BLaER1 treated with 17β-estradiol and CSF1 and Interleukin-3, amounts not matched to agents 10 nM and 100 nM (cell line): ENCODE results near the gene SPHK1.

Experiments
- H3K27ac ChIP-seq, 11 experiments: shearing (Covaris generic); formaldehyde crosslinking; 2 replicates each; pipeline ENCODE4 v1.8.1; 2022
- H3K27me3 ChIP-seq, 11 experiments: shearing (Covaris generic); formaldehyde crosslinking; 2 replicates each; pipeline ENCODE4 v1.8.1; 2022
- H3K36me3 ChIP-seq, 11 experiments: shearing (Covaris generic); formaldehyde crosslinking; 2 replicates each; pipeline ENCODE4 v1.8.1; 2022
- H3K4me1 ChIP-seq, 10 experiments: shearing (Covaris generic); formaldehyde crosslinking; 2 replicates each; pipeline ENCODE4 v1.8.1; 2022
- H3K4me2 ChIP-seq, 11 experiments: shearing (Covaris generic); formaldehyde crosslinking; 2 replicates each; pipeline ENCODE4 v1.8.1; 2022
- H3K4me3 ChIP-seq, 10 experiments: shearing (Covaris generic); formaldehyde crosslinking; 2 replicates each; pipeline ENCODE4 v1.8.1; 2022
- H3K9ac ChIP-seq, 11 experiments: shearing (Covaris generic); formaldehyde crosslinking; 2 replicates each; pipeline ENCODE4 v1.8.1; 2022
- H3K9me3 ChIP-seq, 11 experiments: shearing (Covaris generic); formaldehyde crosslinking; replicated peaks in 1 of 11; 2 replicates each; pipeline ENCODE4 v1.8.1; 2022
- H4K20me1 ChIP-seq, 11 experiments: shearing (Covaris generic); formaldehyde crosslinking; 2 replicates each; pipeline ENCODE4 v1.8.1; 2022
- Cebpa-rat ChIP-seq, 11 experiments: shearing (Covaris generic); IDR thresholded peaks; 2 replicates each; pipeline ENCODE4 v1.8.1; 2022

Gene SPHK1

GRCh38 chr17:76426853-76427252 lies 42.4 kb downstream of the SPHK1 start:
- TF ChIP-seq Cebpa-rat (IDR thresholded peaks at IDR 0.05): no peak
- peak overlapping the region; percentile 43 to 85 (median 68); a peak in 15 of 22 replicates for H3K4me2 ChIP-seq
- peak overlapping the region in 4 of 11 experiments; percentile 9 to 52 (median 26); a peak in 4 of 22 replicates for H3K27ac ChIP-seq
- peaks cover 0 to 10% (median under 1%) of the 10 kb centered on the region in 11 experiments; a peak in 6 of 22 replicates for H3K9me3 ChIP-seq
- no peak overlapping the region for H3K9ac ChIP-seq
- H3K4me1 ChIP-seq: peaks cover 36 to 56% (median 47%) of the 10 kb centered on the region in 10 experiments
- H3K27me3 ChIP-seq: no peaks in the 10 kb centered on the region
- H3K36me3 ChIP-seq: peaks cover 7 to 26% (median 19%) of the 10 kb centered on the region in 11 experiments; a peak in 18 of 22 replicates
- H4K20me1 ChIP-seq: peaks cover 21 to 90% (median 35%) of the 10 kb centered on the region in 11 experiments; a peak in 18 of 22 replicates
- no peak overlapping the region for H3K4me3 ChIP-seq

GRCh38 chr17:76427501-76428231 lies 43.3 kb downstream of the SPHK1 start:
- Histone ChIP-seq H3K9me3 (peaks cover 0 to 5% (median 0%) of the 10 kb centered on the region in 11 experiments; a peak in 1 of 22 replicates), H4K20me1 (peaks cover 22 to 90% (median 35%) of the 10 kb centered on the region in 11 experiments; a peak in 18 of 22 replicates), H3K4me3 (peak overlapping the region in 1 of 10 experiments; percentile 10; a peak in 1 of 20 replicates), H3K4me2 (peak overlapping the region; percentile 63 to 85 (median 73)), H3K4me1 (peaks cover 36 to 54% (median 46%) of the 10 kb centered on the region in 10 experiments), H3K9ac (no peak overlapping the region), H3K36me3 (peaks cover 3 to 18% (median 10%) of the 10 kb centered on the region in 11 experiments; a peak in 15 of 22 replicates), H3K27me3 (no peaks in the 10 kb centered on the region), H3K27ac (peak overlapping the region; percentile 9 to 56 (median 41); a peak in 17 of 22 replicates)
- TF ChIP-seq Cebpa-rat (IDR thresholded peaks at IDR 0.05): no peak

GRCh38 chr17:76428511-76428910 lies 44.1 kb downstream of the SPHK1 start:
- Histone ChIP-seq H3K27me3 (no peaks in the 10 kb centered on the region), H3K36me3 (peaks cover 0 to 14% (median 8%) of the 10 kb centered on the region in 11 experiments; a peak in 7 of 22 replicates), H3K4me3 (no peak overlapping the region), H3K4me2 (peak overlapping the region; percentile 63 to 85 (median 73)), H3K27ac (peak overlapping the region in 8 of 11 experiments; percentile 9 to 56 (median 42); a peak in 9 of 22 replicates), H3K9me3 (0 out of 22 replicates have a peak, but pooled peaks cover 0 to 5% (median 0%) of the 10 kb centered on the region in 11 experiments), H3K4me1 (peaks cover 38 to 54% (median 42%) of the 10 kb centered on the region in 10 experiments), H3K9ac (no peak overlapping the region), H4K20me1 (peaks cover 17 to 90% (median 39%) of the 10 kb centered on the region in 11 experiments; a peak in 18 of 22 replicates)
- no peak for TF ChIP-seq Cebpa-rat (IDR thresholded peaks at IDR 0.05)

GRCh38 chr17:76431509-76431908 lies 47.1 kb downstream of the SPHK1 start:
- no peak overlapping the region for H3K4me3 ChIP-seq
- no peak overlapping the region for H3K27ac ChIP-seq
- no peaks in the 10 kb centered on the region for H3K9me3 ChIP-seq
- peaks cover 27 to 97% (median 67%) of the 10 kb centered on the region in 11 experiments; a peak in 19 of 22 replicates for H4K20me1 ChIP-seq
- no peak overlapping the region for H3K4me2 ChIP-seq
- peaks cover 0 to 14% (median 5%) of the 10 kb centered on the region in 11 experiments; a peak in 6 of 22 replicates for H3K36me3 ChIP-seq
- H3K4me1 ChIP-seq: peaks cover 52 to 77% (median 56%) of the 10 kb centered on the region in 10 experiments
- TF ChIP-seq Cebpa-rat (IDR thresholded peaks at IDR 0.05): no peak
- no peaks in the 10 kb centered on the region for H3K27me3 ChIP-seq
- H3K9ac ChIP-seq: no peak overlapping the region

GRCh38 chr17:76432004-76432403 lies 47.6 kb downstream of the SPHK1 start:
- no peaks in the 10 kb centered on the region for H3K27me3 ChIP-seq
- peaks cover 47 to 72% (median 51%) of the 10 kb centered on the region in 10 experiments for H3K4me1 ChIP-seq
- H3K27ac ChIP-seq: no peak overlapping the region
- peaks cover 30 to 97% (median 68%) of the 10 kb centered on the region in 11 experiments; a peak in 19 of 22 replicates for H4K20me1 ChIP-seq
- no peak for TF ChIP-seq Cebpa-rat (IDR thresholded peaks at IDR 0.05)
- H3K9me3 ChIP-seq: no peaks in the 10 kb centered on the region
- H3K9ac ChIP-seq: no peak overlapping the region
- H3K4me2 ChIP-seq: no peak overlapping the region
- peaks cover 0 to 18% (median 5%) of the 10 kb centered on the region in 11 experiments; a peak in 6 of 22 replicates for H3K36me3 ChIP-seq
- H3K4me3 ChIP-seq: no peak overlapping the region

GRCh38 chr17:76432712-76433336 lies 48.4 kb downstream of the SPHK1 start:
- Histone ChIP-seq H3K36me3 (peaks cover 0 to 18% (median 5%) of the 10 kb centered on the region in 11 experiments; a peak in 6 of 22 replicates), H3K4me3 (no peak overlapping the region), H3K4me2 (peak overlapping the region in 10 of 11 experiments; percentile 53 to 78 (median 70); a peak in 11 of 22 replicates), H3K9me3 (no peaks in the 10 kb centered on the region), H3K9ac (no peak overlapping the region), H3K27ac (no peak overlapping the region; a peak in 1 of 22 replicates), H4K20me1 (peaks cover 36 to 97% (median 66%) of the 10 kb centered on the region in 11 experiments; a peak in 19 of 22 replicates), H3K27me3 (no peaks in the 10 kb centered on the region), H3K4me1 (peaks cover 39 to 64% (median 43%) of the 10 kb centered on the region in 10 experiments)
- TF ChIP-seq Cebpa-rat (IDR thresholded peaks at IDR 0.05): no peak

- Histone ChIP-seq H3K36me3 (peaks cover 0 to 19% (median 5%) of the 10 kb centered on the region in 11 experiments; a peak in 6 of 22 replicates), H3K4me1 (peaks cover 30 to 62% (median 35%) of the 10 kb centered on the region in 10 experiments), H3K4me2 (peak overlapping the region; percentile 19 to 78 (median 69)), H3K4me3 (no peak overlapping the region), H3K9me3 (no peaks in the 10 kb centered on the region), H3K27ac (peak overlapping the region in 10 of 11 experiments; percentile 38 to 70 (median 50); a peak in 19 of 22 replicates), H3K9ac (peak overlapping the region in 10 of 11 experiments; percentile 8 to 52 (median 40); a peak in 13 of 22 replicates), H4K20me1 (peaks cover 44 to 97% (median 74%) of the 10 kb centered on the region in 11 experiments; a peak in 19 of 22 replicates), H3K27me3 (no peaks in the 10 kb centered on the region)
- TF ChIP-seq Cebpa-rat (IDR thresholded peaks at IDR 0.05): no peak
Observed at GRCh38 chr17:76433693-76434092, 49.3 kb downstream of the SPHK1 start.

GRCh38 chr17:76434870-76435269 lies 50.5 kb downstream of the SPHK1 start:
- H3K36me3 ChIP-seq: peaks cover 0 to 30% (median 6%) of the 10 kb centered on the region in 11 experiments; a peak in 9 of 22 replicates
- no peaks in the 10 kb centered on the region for H3K9me3 ChIP-seq
- no peak overlapping the region for H3K9ac ChIP-seq
- no peak overlapping the region for H3K27ac ChIP-seq
- peak overlapping the region in 9 of 11 experiments; percentile 53 to 78 (median 70); a peak in 14 of 22 replicates for H3K4me2 ChIP-seq
- no peak overlapping the region for H3K4me3 ChIP-seq
- H4K20me1 ChIP-seq: peaks cover 52 to 100% (median 79%) of the 10 kb centered on the region in 11 experiments; a peak in 20 of 22 replicates
- peaks cover 18 to 51% (median 25%) of the 10 kb centered on the region in 10 experiments for H3K4me1 ChIP-seq
- no peak for TF ChIP-seq Cebpa-rat (IDR thresholded peaks at IDR 0.05)
- no peaks in the 10 kb centered on the region for H3K27me3 ChIP-seq
